Mesenchymal stem cell (in vitro differentiated cells and primary cell): ENCODE data around the gene TUBAL3.

Source experiments
- DNase-seq: peaks from one replicate; pipeline ENCODE4 v3.0.0-alpha.2; 2013
- H2AFZ ChIP-seq: one replicate; pipeline ENCODE4 v1.6.1; 2013; ENCODE audit warnings: low read depth, mild to moderate bottlenecking, control low read depth, inconsistent platforms, low read length, moderate library complexity
- H2AK5ac ChIP-seq: 2 replicates; pipeline ENCODE4 v1.6.1; 2013; ENCODE audit warnings: low read length, moderate library complexity, mild to moderate bottlenecking, inconsistent platforms; ENCODE audit not compliant: severe bottlenecking
- H2BK120ac ChIP-seq: one replicate; pipeline ENCODE4 v1.6.1; 2013; ENCODE audit warnings: low read depth, mild to moderate bottlenecking, inconsistent platforms, low read length, moderate library complexity
- H2BK12ac ChIP-seq, 2 experiments: one replicate each; pipeline ENCODE4 v1.6.1; 2013; ENCODE audit warnings: inconsistent platforms in 2 of 2, low read length in 2 of 2, mild to moderate bottlenecking in 2 of 2, moderate library complexity in 2 of 2, control low read depth in 1 of 2
- H2BK15ac ChIP-seq: one replicate; pipeline ENCODE4 v1.6.1; 2013; ENCODE audit warnings: mild to moderate bottlenecking, low read depth, inconsistent platforms; ENCODE audit not compliant: poor library complexity, severe bottlenecking
- H2BK5ac ChIP-seq: 2 replicates; pipeline ENCODE4 v1.6.1; 2013; ENCODE audit warnings: low read depth, mild to moderate bottlenecking, low read length, control low read depth, inconsistent platforms; ENCODE audit not compliant: poor library complexity, severe bottlenecking
- H3K14ac ChIP-seq, 2 experiments: one replicate each; pipeline ENCODE4 v1.6.1; 2013; ENCODE audit warnings: inconsistent platforms in 2 of 2, low read length in 2 of 2, control low read depth in 1 of 2, mild to moderate bottlenecking in 1 of 2, moderate library complexity in 1 of 2
- H3K18ac ChIP-seq, 2 experiments: one replicate each; pipeline ENCODE4 v1.6.1; 2013; ENCODE audit warnings: inconsistent platforms in 2 of 2, low read length in 2 of 2, control low read depth in 1 of 2, low read depth in 1 of 2, mild to moderate bottlenecking in 1 of 2
- H3K23ac ChIP-seq, 2 experiments: one replicate each; pipeline ENCODE4 v1.6.1; 2013; ENCODE audit warnings: inconsistent platforms in 2 of 2, low read length in 2 of 2, mild to moderate bottlenecking in 2 of 2, moderate library complexity in 2 of 2, control low read depth in 1 of 2
- H3K27ac ChIP-seq: 2 replicates; pipeline ENCODE4 v1.5.1; 2013; ENCODE audit warnings: mild to moderate bottlenecking, moderate library complexity, low read length, control low read depth, inconsistent platforms; ENCODE audit not compliant: poor library complexity, severe bottlenecking
- H3K27me3 ChIP-seq, 2 experiments: 2 replicates each; pipeline versions ENCODE4 v1.6.1 to v1.7.0; 2013; ENCODE audit warnings: low read length in 2 of 2, mild to moderate bottlenecking in 2 of 2, moderate library complexity in 2 of 2, control low read depth in 1 of 2, inconsistent platforms in 1 of 2; ENCODE audit not compliant: control insufficient read depth in 1 of 2, insufficient read depth in 1 of 2
- H3K36me3 ChIP-seq, 2 experiments: 2 replicates each; pipeline versions ENCODE4 v1.6.1 to v1.7.0; 2013; ENCODE audit warnings: low read length in 2 of 2, control low read depth in 1 of 2, inconsistent platforms in 1 of 2, low read depth in 1 of 2, mild to moderate bottlenecking in 1 of 2; ENCODE audit not compliant: insufficient read depth in 2 of 2, control insufficient read depth in 1 of 2
- H3K4ac ChIP-seq, 2 experiments: one replicate each; pipeline ENCODE4 v1.6.1; 2013; ENCODE audit warnings: inconsistent platforms in 2 of 2, low read length in 2 of 2, mild to moderate bottlenecking in 2 of 2, moderate library complexity in 2 of 2, control low read depth in 1 of 2, low read depth in 1 of 2
- H3K4me1 ChIP-seq: 2 replicates; pipeline ENCODE4 v1.6.1; 2013; ENCODE audit warnings: low read depth, low read length, control low read depth; ENCODE audit not compliant: control insufficient read depth, insufficient read depth
- H3K4me2 ChIP-seq: 2 replicates; pipeline ENCODE4 v1.6.1; 2013; ENCODE audit warnings: low read length, mild to moderate bottlenecking, inconsistent platforms; ENCODE audit not compliant: poor library complexity, severe bottlenecking
- H3K4me3 ChIP-seq, 2 experiments: 2 replicates each; pipeline versions ENCODE4 v1.5.1 to v1.7.0; 2013; ENCODE audit warnings: low read length in 2 of 2, mild to moderate bottlenecking in 2 of 2, control low read depth in 1 of 2, low read depth in 1 of 2; ENCODE audit not compliant: insufficient read depth in 1 of 2
- H3K79me1 ChIP-seq: replicated peaks from 2 replicates; pipeline ENCODE4 v1.6.1; 2013; ENCODE audit warnings: mild to moderate bottlenecking, control low read depth, low read length, inconsistent platforms; ENCODE audit not compliant: poor library complexity, severe bottlenecking
- H3K9ac ChIP-seq: 2 replicates; pipeline ENCODE4 v1.7.0; 2013; ENCODE audit warnings: mild to moderate bottlenecking, low read length, moderate library complexity
- H3K9me3 ChIP-seq: 2 replicates; pipeline ENCODE4 v1.7.0; 2013; ENCODE audit warnings: mild to moderate bottlenecking, low read length; ENCODE audit not compliant: control insufficient read depth
- H4K8ac ChIP-seq: one replicate; pipeline ENCODE4 v1.6.1; 2013; ENCODE audit warnings: inconsistent platforms, mild to moderate bottlenecking, low read length, moderate library complexity
- H4K91ac ChIP-seq: one replicate; pipeline ENCODE4 v1.6.1; 2013; ENCODE audit warnings: mild to moderate bottlenecking, low read length, inconsistent platforms
- WGBS: methylation state at CpG from one replicate; pipeline ENCODE4 v1.1.7; 2013; ENCODE audit warnings: mixed read lengths; 5-methylcytosine and 5-hydroxymethylcytosine counted together

TUBAL3 gene

DNA sequence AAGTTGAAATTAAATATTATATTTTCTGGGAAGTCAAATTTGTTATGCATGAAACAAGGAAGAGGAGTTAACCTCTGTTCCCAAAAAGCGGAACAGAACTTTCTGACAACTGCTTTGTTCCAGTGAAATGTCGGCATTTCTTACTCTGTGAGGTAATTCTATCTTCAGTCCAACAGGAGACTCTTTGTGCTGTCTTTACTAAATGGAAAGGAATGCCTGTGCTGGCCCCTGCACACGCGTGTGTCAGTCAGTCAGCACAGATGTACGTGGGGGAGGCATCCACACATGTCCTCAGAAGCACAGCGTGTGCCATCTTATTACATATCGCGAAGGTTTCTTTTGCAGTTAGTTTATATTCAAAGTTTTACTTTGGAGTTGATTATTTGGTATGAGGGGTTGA, 45.2 kb upstream of the TUBAL3 start:
- Histone ChIP-seq H2BK15ac (no peak overlapping the region), H3K4me1 (peaks cover 2% of the 10 kb centered on the region), H4K91ac (no peak overlapping the region), H3K9me3 (no peaks in the 10 kb centered on the region), H3K4me3 (peak overlapping the region in 1 of 2 experiments; percentile 89), H3K36me3 (peaks cover 6 to 34% of the 10 kb centered on the region in 2 experiments), H3K14ac (no peak overlapping the region), H2BK120ac (no peak overlapping the region), H3K27ac (peak overlapping the region; percentile 2), H3K4me2 (peak overlapping the region; percentile 55), H2AK5ac (no peak overlapping the region), H4K8ac (no peak overlapping the region), H3K79me1 (peaks cover 8% of the 10 kb centered on the region), H3K27me3 (no peaks in the 10 kb centered on the region), H2BK5ac (no peak overlapping the region), H3K23ac (no peak overlapping the region), H3K9ac (peak overlapping the region; percentile 97), H2BK12ac (no peak overlapping the region), H2AFZ (no peak overlapping the region), H3K4ac (no peak overlapping the region), H3K18ac (no peak overlapping the region)
- peak; percentile 77 for DNase-seq
- WGBS = 62% methylated on average over 8 of the region's 8 CpGs

DNA sequence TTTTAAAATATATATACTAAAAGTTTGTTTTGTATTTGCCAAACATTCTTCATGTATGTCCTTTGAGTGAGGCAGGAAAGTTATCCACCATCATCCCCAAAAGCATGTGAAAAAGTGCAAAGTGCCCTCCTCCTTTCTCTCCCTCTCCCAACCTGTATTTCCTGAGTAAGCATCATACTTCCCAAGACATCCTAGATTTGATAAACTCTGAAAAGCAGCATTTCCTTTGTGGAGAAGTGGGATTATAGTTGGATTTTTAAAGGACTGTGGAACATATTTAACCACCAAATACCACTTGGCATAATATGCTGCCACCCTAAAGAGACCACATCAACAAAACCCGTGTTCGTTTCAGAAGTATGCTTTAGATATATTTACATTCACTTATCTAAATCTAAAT, 44.6 kb upstream of the TUBAL3 start:
- no peak overlapping the region for H3K14ac ChIP-seq
- peaks cover 2% of the 10 kb centered on the region for H3K4me1 ChIP-seq
- H4K91ac ChIP-seq = no peak overlapping the region
- no peak overlapping the region for H2AK5ac ChIP-seq
- WGBS = no CpG with 5 or more reads among the region's 2 CpGs
- no peak overlapping the region for H3K23ac ChIP-seq
- no peak overlapping the region for H3K18ac ChIP-seq
- no peak overlapping the region for H3K4ac ChIP-seq
- no peaks in the 10 kb centered on the region for H3K9me3 ChIP-seq
- no peak overlapping the region for H2BK12ac ChIP-seq
- peak overlapping the region; percentile 38 for H3K4me2 ChIP-seq
- DNase-seq = no peak
- H2BK120ac ChIP-seq = no peak overlapping the region
- H2AFZ ChIP-seq = no peak overlapping the region
- H3K36me3 ChIP-seq = peaks cover 5 to 28% of the 10 kb centered on the region in 2 experiments
- peak overlapping the region in 1 of 2 experiments; percentile 89 for H3K4me3 ChIP-seq
- H2BK15ac ChIP-seq = no peak overlapping the region
- peaks cover 6% of the 10 kb centered on the region for H3K79me1 ChIP-seq
- H3K27ac ChIP-seq = peak overlapping the region; percentile 25
- H3K9ac ChIP-seq = peak overlapping the region; percentile 97
- H3K27me3 ChIP-seq = no peaks in the 10 kb centered on the region
- H4K8ac ChIP-seq = no peak overlapping the region
- no peak overlapping the region for H2BK5ac ChIP-seq

DNA sequence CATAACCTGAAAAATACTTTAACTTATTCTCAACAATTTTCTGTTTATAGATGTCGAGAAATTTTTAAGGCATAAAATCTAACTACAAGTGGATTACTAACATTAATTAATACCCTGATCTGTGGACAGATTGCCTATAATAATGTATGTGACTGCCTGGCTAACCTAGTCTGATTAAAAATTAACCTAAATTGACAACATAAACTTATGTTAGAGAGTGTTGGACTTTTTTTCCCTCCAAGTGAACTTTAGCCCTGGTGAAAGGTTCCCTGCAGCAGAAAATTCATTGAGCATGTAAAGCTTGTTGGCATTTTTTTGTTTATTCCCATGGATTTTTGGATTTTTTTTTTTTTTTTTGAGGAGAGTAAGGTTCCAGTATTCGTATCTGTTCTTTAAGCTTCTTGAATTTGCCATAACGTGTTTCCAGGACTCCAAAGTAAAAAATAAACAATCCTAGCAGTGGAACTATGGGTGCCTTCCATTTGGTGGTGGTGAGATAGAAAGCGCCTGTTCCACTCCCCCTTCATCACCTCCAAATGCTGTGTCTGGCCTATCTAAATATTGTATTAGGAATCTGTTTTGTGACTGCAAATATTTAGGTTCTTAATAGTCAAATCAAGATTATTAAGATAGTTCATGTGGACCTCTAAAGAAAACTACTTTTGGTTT, 43.8 kb upstream of the TUBAL3 start:
- Histone ChIP-seq H3K36me3 (peaks cover 2 to 20% of the 10 kb centered on the region in 2 experiments), H3K18ac (no peak overlapping the region), H3K9me3 (no peaks in the 10 kb centered on the region), H3K79me1 (peaks cover 9% of the 10 kb centered on the region), H3K4me2 (peak overlapping the region; percentile 63), H3K27me3 (no peaks in the 10 kb centered on the region), H4K91ac (no peak overlapping the region), H3K27ac (peak overlapping the region; percentile 26), H2BK12ac (no peak overlapping the region), H2BK15ac (no peak overlapping the region), H4K8ac (no peak overlapping the region), H2BK120ac (no peak overlapping the region), H3K9ac (peak overlapping the region; percentile 97), H3K4me1 (no peaks in the 10 kb centered on the region), H3K4me3 (peak overlapping the region in 1 of 2 experiments; percentile 89), H3K4ac (no peak overlapping the region), H2AK5ac (no peak overlapping the region), H2AFZ (no peak overlapping the region), H2BK5ac (no peak overlapping the region), H3K23ac (no peak overlapping the region), H3K14ac (no peak overlapping the region)
- DNase-seq = no peak
- WGBS = 0% methylated on average over 1 of the region's 4 CpGs

DNA sequence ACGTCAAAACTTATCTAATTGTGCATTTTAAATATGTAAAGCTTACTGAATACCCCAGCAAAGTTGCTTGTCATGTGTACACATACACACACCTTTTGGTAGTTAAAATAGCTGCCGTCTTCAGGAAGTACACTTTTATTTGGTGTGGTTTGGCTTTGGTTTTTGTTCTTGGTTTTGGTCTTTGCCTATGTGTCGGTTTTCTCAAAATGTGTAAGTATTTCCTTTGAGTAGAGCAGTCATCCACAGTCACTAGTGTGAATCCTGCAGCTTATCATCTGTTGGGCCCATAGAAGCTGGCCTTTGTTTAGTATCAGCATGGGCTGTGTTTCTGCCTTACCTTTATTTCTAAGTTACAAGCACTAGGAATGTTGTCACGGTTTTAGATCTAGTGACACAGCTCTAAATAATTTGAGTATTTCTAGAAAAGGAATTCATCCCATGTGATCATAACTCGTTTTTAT, 43.0 kb upstream of the TUBAL3 start:
- WGBS = 14% methylated on average over 2 of the region's 5 CpGs
- no peaks in the 10 kb centered on the region for H3K9me3 ChIP-seq
- peak overlapping the region in 1 of 2 experiments; percentile 89 for H3K4me3 ChIP-seq
- H3K4me2 ChIP-seq = peak overlapping the region; percentile 70
- DNase-seq = no peak
- no peak overlapping the region for H2AK5ac ChIP-seq
- peak overlapping the region; percentile 66 for H3K27ac ChIP-seq
- no peak overlapping the region for H4K91ac ChIP-seq
- peak overlapping the region; percentile 97 for H3K9ac ChIP-seq
- H3K4me1 ChIP-seq = no peaks in the 10 kb centered on the region
- no peak overlapping the region for H2BK120ac ChIP-seq
- no peak overlapping the region for H2BK15ac ChIP-seq
- H2AFZ ChIP-seq = no peak overlapping the region
- peaks cover 2 to 12% of the 10 kb centered on the region in 2 experiments for H3K36me3 ChIP-seq
- H4K8ac ChIP-seq = no peak overlapping the region
- no peak overlapping the region for H2BK5ac ChIP-seq
- no peak overlapping the region for H2BK12ac ChIP-seq
- H3K79me1 ChIP-seq = peaks cover 13% of the 10 kb centered on the region
- H3K18ac ChIP-seq = peak overlapping the region in 1 of 2 experiments; percentile 54
- H3K27me3 ChIP-seq = no peaks in the 10 kb centered on the region
- no peak overlapping the region for H3K14ac ChIP-seq
- H3K23ac ChIP-seq = no peak overlapping the region
- H3K4ac ChIP-seq = peak overlapping the region; percentile 49 to 64
